HG02840 (cell line): ENCODE data around the gene MED13L.
"Not testable (repeated sequence)": the region's sequence is repeated elsewhere in the genome, so short reads cannot be mapped to it uniquely, and the experiment has no call there.

Experiments
- ATAC-seq: cut with Tn5 transposase; IDR thresholded peaks from one replicate; pipeline ENCODE4 v1.9.1; 2021; ENCODE audit warnings: mild to moderate bottlenecking, moderate library complexity, moderate number of reproducible peaks; ENCODE audit not compliant: unreplicated experiment, low FRiP score

MED13L gene

GRCh38 chr12:116249938-116250337 is 27.6 kb downstream of the MED13L start:
- no peak for ATAC-seq

- ATAC-seq = no peak
Observed at GRCh38 chr12:116248930-116249329, 28.6 kb downstream of the MED13L start.

- no peak for ATAC-seq
Observed at GRCh38 chr12:116248433-116248832, 29.1 kb downstream of the MED13L start.

GRCh38 chr12:116247377-116247776 is 30.1 kb downstream of the MED13L start:
- ATAC-seq = no peak

GRCh38 chr12:116246490-116247179 is 30.9 kb downstream of the MED13L start:
- no peak for ATAC-seq

- ATAC-seq = no peak
Observed at GRCh38 chr12:116245189-116245588, 32.3 kb downstream of the MED13L start.

GRCh38 chr12:116244474-116245090 is 32.9 kb downstream of the MED13L start:
- no peak for ATAC-seq

GRCh38 chr12:116244001-116244400 is 33.5 kb downstream of the MED13L start:
- ATAC-seq = no peak

- ATAC-seq = no peak
Observed at GRCh38 chr12:116242740-116243139, 34.8 kb downstream of the MED13L start.

- no peak for ATAC-seq
Observed at GRCh38 chr12:116241157-116241759, 36.2 kb downstream of the MED13L start.

- not testable (repeated sequence) for ATAC-seq
Observed at GRCh38 chr12:116238570-116239119, 38.8 kb downstream of the MED13L start.

- ATAC-seq = no peak
Observed at GRCh38 chr12:116238149-116238548, 39.3 kb downstream of the MED13L start.

GRCh38 chr12:116236976-116237375 is 40.5 kb downstream of the MED13L start:
- ATAC-seq = no peak

GRCh38 chr12:116236148-116236731 is 41.3 kb downstream of the MED13L start:
- ATAC-seq = no peak

- ATAC-seq = not testable (repeated sequence)
Observed at GRCh38 chr12:116234148-116234547, 43.3 kb downstream of the MED13L start.

- no peak for ATAC-seq
Observed at GRCh38 chr12:116233669-116234068, 43.8 kb downstream of the MED13L start.

- no peak for ATAC-seq
Observed at GRCh38 chr12:116227811-116228210, 49.7 kb downstream of the MED13L start.

GRCh38 chr12:116226026-116226425 is 51.5 kb downstream of the MED13L start:
- no peak for ATAC-seq

- no peak for ATAC-seq
Observed at GRCh38 chr12:116222358-116222757, 55.1 kb downstream of the MED13L start.

- ATAC-seq = no peak
Observed at GRCh38 chr12:116220756-116221155, 56.7 kb downstream of the MED13L start.
